IMR-90 (cell line): ENCODE measurements around the gene TGM2. TPM values are rescaled to one million over a fixed set of nuclear protein-coding genes. Genes with fewer than 3 reads are reported as not detected.
A peak's percentile ranks its signal among the peaks of the same experiment; 100 is the strongest.

Experiments used
- ATAC-seq: fragments of 200-7000 bp; cut with Tn5 transposase; 2 replicates; pipeline ENCODE4 v1.9.1; 2020; ENCODE audit warnings: low read depth, mild to moderate bottlenecking, moderate library complexity
- BruUV-seq: library from RNA; stranded (reverse); fragments of 400-500 nt; replicated peaks from 2 replicates; lab custom pipeline; 2021; lab: Mats Ljungman, UMichigan
- CTCF ChIA-PET: fragments of 300-600 bp; formaldehyde crosslinking; extraction: SDS; loops from one replicate; lab custom pipeline; 2021; ENCODE audit warnings: antibody characterized with exemption; lab: Yijun Ruan, JAX
- POLR2A ChIA-PET: fragments of 300-600 bp; sonication (Branson Sonifier 250); formaldehyde crosslinking; loops from one replicate; lab custom pipeline; 2022; ENCODE audit warnings: antibody characterized with exemption; ENCODE audit not compliant: unreplicated experiment; lab: Charles Lee
- DNase-seq: peaks from one replicate; pipeline ENCODE4 v3.0.0; 2013
- H2AFZ ChIP-seq: replicated peaks from 2 replicates; pipeline ENCODE3; 2013; ENCODE audit warnings: low read length, mild to moderate bottlenecking; ENCODE audit not compliant: poor library complexity
- H2AK5ac ChIP-seq: 2 replicates; pipeline ENCODE4 v1.6.1; 2013; ENCODE audit warnings: low read depth, low read length, inconsistent platforms
- H2AK9ac ChIP-seq: replicated peaks from 2 replicates; pipeline ENCODE3; 2013; ENCODE audit warnings: mild to moderate bottlenecking, low read depth, low read length, moderate library complexity; ENCODE audit not compliant: poor library complexity
- H2BK120ac ChIP-seq: 2 replicates; pipeline ENCODE4 v1.6.1; 2013; ENCODE audit warnings: low read depth, low read length, inconsistent platforms
- H2BK15ac ChIP-seq: 3 replicates; pipeline ENCODE4 v1.6.1; 2013; ENCODE audit warnings: low read depth, low read length, inconsistent platforms
- H2BK20ac ChIP-seq: 2 replicates; pipeline ENCODE4 v1.6.1; 2013; ENCODE audit warnings: low read depth, mild to moderate bottlenecking, inconsistent platforms, low read length, moderate library complexity
- H2BK5ac ChIP-seq: 2 replicates; pipeline ENCODE4 v1.6.1; 2013; ENCODE audit warnings: mild to moderate bottlenecking, low read depth, low read length, inconsistent platforms; ENCODE audit not compliant: poor library complexity, severe bottlenecking
- H3K14ac ChIP-seq: replicated peaks from 2 replicates; pipeline ENCODE4 v1.6.1; 2013; ENCODE audit warnings: low read depth, low read length, inconsistent platforms
- H3K18ac ChIP-seq: 2 replicates; pipeline ENCODE4 v1.6.1; 2013; ENCODE audit warnings: low read depth, low read length, control low read depth
- H3K23ac ChIP-seq: 2 replicates; pipeline ENCODE4 v1.6.1; 2013; ENCODE audit warnings: low read depth, low read length, inconsistent platforms
- H3K27ac ChIP-seq: 2 replicates; pipeline ENCODE4 v1.5.1; 2013; ENCODE audit warnings: mild to moderate bottlenecking, control low read depth, low read length; ENCODE audit not compliant: insufficient read depth
- H3K27me3 ChIP-seq: 2 replicates; pipeline ENCODE4 v1.6.1; 2013; ENCODE audit warnings: low read length; ENCODE audit not compliant: control insufficient read depth, insufficient read depth
- H3K36me3 ChIP-seq: 2 replicates; pipeline ENCODE4 v1.6.1; 2013; ENCODE audit warnings: low read length, mixed read lengths; ENCODE audit not compliant: control insufficient read depth, insufficient read depth
- H3K4ac ChIP-seq: 2 replicates; pipeline ENCODE4 v1.6.1; 2013; ENCODE audit warnings: low read depth, low read length, inconsistent platforms
- H3K4me1 ChIP-seq: 2 replicates; pipeline ENCODE4 v1.6.1; 2013; ENCODE audit warnings: low read length, mixed read lengths; ENCODE audit not compliant: control insufficient read depth, insufficient read depth
- H3K4me2 ChIP-seq: 2 replicates; pipeline ENCODE4 v1.6.1; 2013; ENCODE audit warnings: low read depth, mild to moderate bottlenecking, control low read depth, low read length, moderate library complexity
- H3K4me3 ChIP-seq: 2 replicates; pipeline ENCODE4 v1.5.1; 2013; ENCODE audit warnings: low read depth, mild to moderate bottlenecking, control low read depth, low read length, moderate library complexity; ENCODE audit not compliant: insufficient read depth
- H3K56ac ChIP-seq: 2 replicates; pipeline ENCODE4 v1.6.1; 2013; ENCODE audit warnings: low read length, inconsistent platforms; ENCODE audit not compliant: insufficient read depth; ENCODE audit errors: extremely low read depth
- H3K79me1 ChIP-seq, 2 experiments: 2 replicates each; pipeline ENCODE4 v1.6.1; 2013; ENCODE audit warnings: low read length in 2 of 2, inconsistent platforms in 1 of 2, low read depth in 1 of 2
- H3K9ac ChIP-seq: 2 replicates; pipeline ENCODE4 v1.6.1; 2013; ENCODE audit warnings: low read depth, low read length, control low read depth
- H3K9me1 ChIP-seq: 2 replicates; pipeline ENCODE4 v1.6.1; 2013; ENCODE audit warnings: low read length, inconsistent platforms; ENCODE audit not compliant: insufficient read depth
- H3K9me3 ChIP-seq: 2 replicates; pipeline ENCODE4 v1.6.1; 2013; ENCODE audit warnings: low read length; ENCODE audit not compliant: control insufficient read depth, insufficient read depth
- H4K20me1 ChIP-seq: 2 replicates; pipeline ENCODE4 v1.6.1; 2013; ENCODE audit warnings: low read length, inconsistent platforms; ENCODE audit not compliant: insufficient read depth
- H4K5ac ChIP-seq: 2 replicates; pipeline ENCODE4 v1.6.1; 2013; ENCODE audit warnings: mild to moderate bottlenecking, low read depth, low read length, control low read depth
- H4K8ac ChIP-seq, 2 experiments: 2 replicates each; pipeline ENCODE4 v1.6.1; 2013; ENCODE audit warnings: low read depth in 2 of 2, low read length in 2 of 2, control low read depth in 1 of 2, inconsistent platforms in 1 of 2
- H4K91ac ChIP-seq: 2 replicates; pipeline ENCODE4 v1.6.1; 2013; ENCODE audit warnings: low read depth, low read length, inconsistent platforms; ENCODE audit not compliant: insufficient read depth
- BHLHE40 ChIP-seq: fragments of 150-350 bp; IDR thresholded peaks from 2 replicates; pipeline ENCODE4 v1.6.1; 2016; ENCODE audit warnings: mild to moderate bottlenecking, low read depth, low read length
- CEBPB ChIP-seq: IDR thresholded peaks from 2 replicates; pipeline ENCODE4 v1.6.1; 2012; ENCODE audit warnings: low read depth, low read length, improper control_type of control experiment
- CHD1 ChIP-seq: IDR thresholded peaks from 2 replicates; pipeline ENCODE4 v1.6.1; 2012; ENCODE audit warnings: low read depth, low read length, improper control_type of control experiment
- FOS ChIP-seq: fragments of 150-350 bp; IDR thresholded peaks from 2 replicates; pipeline ENCODE4 v1.6.1; 2016; ENCODE audit warnings: low read depth, low read length
- MAFK ChIP-seq: IDR thresholded peaks from 2 replicates; pipeline ENCODE4 v1.6.1; 2012; ENCODE audit warnings: low read depth, low read length, improper control_type of control experiment
- MXI1 ChIP-seq: IDR thresholded peaks from 2 replicates; pipeline ENCODE4 v1.6.1; 2012; ENCODE audit warnings: low read depth, mild to moderate bottlenecking, low read length, moderate library complexity, borderline replicate concordance
- NFE2L2 ChIP-seq: fragments of 150-350 bp; IDR thresholded peaks from 2 replicates; pipeline ENCODE4 v1.6.1; 2016; ENCODE audit warnings: low read depth, mild to moderate bottlenecking, low read length
- POLR2A ChIP-seq: IDR thresholded peaks from 2 replicates; pipeline ENCODE4 v1.6.1; 2012; ENCODE audit warnings: mild to moderate bottlenecking, low read depth, low read length
- RAD21 ChIP-seq: IDR thresholded peaks from 2 replicates; pipeline ENCODE4 v1.6.1; 2012; ENCODE audit warnings: low read length, improper control_type of control experiment
- RCOR1 ChIP-seq: IDR thresholded peaks from 2 replicates; pipeline ENCODE4 v1.6.1; 2012; ENCODE audit warnings: mild to moderate bottlenecking, low read length, improper control_type of control experiment; ENCODE audit not compliant: insufficient replicate concordance
- RFX5 ChIP-seq: IDR thresholded peaks from 2 replicates; pipeline ENCODE4 v1.8.0; 2012; ENCODE audit warnings: low read depth, mild to moderate bottlenecking, low read length, moderate library complexity
- USF2 ChIP-seq: fragments of 150-350 bp; IDR thresholded peaks from 2 replicates; pipeline ENCODE4 v1.6.1; 2017; ENCODE audit warnings: mild to moderate bottlenecking, antibody characterized with exemption, low read length, low read depth
- WGBS, 2 experiments: methylation state at CpG; one replicate each; pipeline versions ENCODE4 v1.1.5 to v1.1.7; 2013; ENCODE audit warnings: missing lambda C conversion rate in 2 of 2; ENCODE audit not compliant: insufficient read length in 1 of 2; ENCODE audit errors: extremely low coverage in 2 of 2; 5-methylcytosine and 5-hydroxymethylcytosine counted together
- dilution Hi-C: fragments of 300-500 bp; cut with HindIII; formaldehyde crosslinking; loops from one replicate; pipeline ENCODE4 v1.14.3; 2018; ENCODE audit warnings: low sequenced_read_pairs; ENCODE audit not compliant: unreplicated experiment
- in situ Hi-C: fragments of 300-500 bp; cut with MboI; formaldehyde crosslinking; loops from 3 replicates; pipeline ENCODE4 v1.14.3; 2019; ENCODE audit warnings: low sequenced_read_pairs, inconsistent platforms, mixed read lengths
- intact Hi-C: fragments of 100-400 bp; cut with micrococcal nuclease; formaldehyde crosslinking; loops from 2 replicates; pipeline ENCODE4 v1.10.0; 2022
- polyA plus RNA-seq, 3 experiments: library from polyadenylated mRNA; depleted of rRNA; stranded (reverse); fragments of >200 nt; gene quantifications; 2 replicates each; pipeline ENCODE4 v1.2.3, GENCODE V29; 2012; ENCODE audit warnings: low replicate concordance in 1 of 3
- total RNA-seq: library from RNA; depleted of rRNA; stranded (reverse); fragments of >200 nt; gene quantifications from 2 replicates; pipeline ENCODE4 v1.2.3, GENCODE V29; 2012
- TF ChIP-seq, protein P1 (sequence below): fragments of 150-350 bp; IDR thresholded peaks from 2 replicates; pipeline ENCODE4 v1.6.1; 2016; ENCODE audit warnings: low read depth, mild to moderate bottlenecking, low read length, moderate library complexity, borderline replicate concordance

The TGM2 gene
- total and polyA plus RNA-seq, 2 of the 4 experiments (the other 2 are of a cell fraction) = 239 to 268 TPM

- TF ChIP-seq USF2 = no peak
Measured at GRCh38 chr20:38169636-38170193, 4.6 kb upstream of the TGM2 start (continued).

DNA sequence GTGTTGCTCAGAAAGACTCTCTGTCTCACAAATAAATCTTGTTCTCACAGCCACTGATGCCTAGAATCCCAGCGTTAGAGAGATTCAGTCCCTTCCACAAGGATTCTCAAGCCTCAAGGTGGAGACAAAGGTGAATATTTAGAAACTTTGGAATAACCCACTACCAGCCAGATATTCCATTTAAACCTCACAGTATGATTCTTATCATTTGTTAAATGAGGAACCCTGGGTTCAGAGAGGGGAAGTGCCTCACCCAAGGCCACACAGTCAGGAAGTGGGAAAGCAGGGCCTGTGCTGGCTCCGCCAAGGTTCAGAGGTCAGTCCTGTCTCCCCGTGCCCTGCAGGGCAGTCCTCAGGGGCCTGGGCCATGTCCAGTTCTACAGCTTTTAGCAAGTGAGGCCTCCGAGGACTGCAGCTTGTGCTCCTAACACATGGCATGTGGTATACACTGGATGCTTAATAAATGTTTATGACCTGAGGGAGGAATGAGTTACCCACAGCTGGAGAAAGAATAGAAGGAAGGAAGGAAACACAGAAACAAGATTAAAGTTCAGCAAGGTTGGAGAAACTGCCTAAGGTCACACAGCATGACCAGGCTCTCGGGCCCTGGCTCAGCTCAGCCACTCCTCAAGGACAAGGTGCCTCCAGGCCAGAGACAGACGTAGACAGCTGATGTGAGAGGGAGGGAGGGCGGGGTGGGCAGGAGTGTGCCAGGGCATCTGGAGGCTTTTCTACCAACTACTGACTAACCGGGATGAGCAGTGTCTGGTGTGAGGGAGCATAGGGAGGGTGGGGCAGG is 3.9 kb upstream of the TGM2 start:
- no peak overlapping the region; the same call in 1 of the 2 replicates for H3K9ac ChIP-seq
- intact Hi-C loops (no loop called here), dilution Hi-C loops (no loop called here), in situ Hi-C loops (loop anchor here (5.0 kb wide), 2 partner anchors 48 to 92 kb away; no protein-coding TSS in a partner anchor)
- no peak overlapping the region for H3K4me3 ChIP-seq
- CTCF ChIA-PET = interaction anchor here (1.5 kb wide), 1 partner anchor 95 kb away, joined by 3 read pairs; no protein-coding TSS in a partner anchor
- peak overlapping the region; percentile 92 for H3K18ac ChIP-seq
- H3K4ac ChIP-seq = peak overlapping the region; percentile 95
- peak overlapping the region; percentile 50 for H4K5ac ChIP-seq
- DNase-seq (no peak), ATAC-seq (no peak)
- H3K23ac ChIP-seq = peak overlapping the region; percentile 82
- peak overlapping the region; percentile 82 for H2BK15ac ChIP-seq
- POLR2A ChIA-PET = no interaction called here
- peak overlapping the region; percentile 85 for H3K56ac ChIP-seq
- H4K20me1 ChIP-seq = no peaks in the 10 kb centered on the region
- peak overlapping the region; percentile 90 for H3K14ac ChIP-seq
- peak overlapping the region; percentile 87 for H4K91ac ChIP-seq
- no CpG with 5 or more reads among the region's 8 CpGs for WGBS, 2 experiments
- H2AK5ac ChIP-seq = peak overlapping the region; percentile 94
- no peak overlapping the region for H3K4me2 ChIP-seq
- H3K9me3 ChIP-seq = no peaks in the 10 kb centered on the region
- peaks cover 42% of the 10 kb centered on the region for H3K9me1 ChIP-seq
- H2AFZ ChIP-seq = peak overlapping the region; percentile 28
- peak overlapping the region; percentile 74 to 95 for H4K8ac ChIP-seq
- no peaks in the 10 kb centered on the region for H3K27me3 ChIP-seq
- H2BK120ac ChIP-seq = peak overlapping the region; percentile 99
- peak overlapping the region; percentile 69 for H3K27ac ChIP-seq
- peak overlapping the region; percentile 90 for H2BK5ac ChIP-seq
- peak overlapping the region; percentile 29 for H2AK9ac ChIP-seq
- peak overlapping the region; percentile 99 for H2BK20ac ChIP-seq
- peaks cover 61% of the 10 kb centered on the region for H3K4me1 ChIP-seq
- no peaks in the 10 kb centered on the region for H3K36me3 ChIP-seq
- BruUV-seq = no TSS peak
- H3K79me1 ChIP-seq = peaks cover 13 to 20% of the 10 kb centered on the region in 2 experiments
- TF ChIP-seq, protein P1, sequence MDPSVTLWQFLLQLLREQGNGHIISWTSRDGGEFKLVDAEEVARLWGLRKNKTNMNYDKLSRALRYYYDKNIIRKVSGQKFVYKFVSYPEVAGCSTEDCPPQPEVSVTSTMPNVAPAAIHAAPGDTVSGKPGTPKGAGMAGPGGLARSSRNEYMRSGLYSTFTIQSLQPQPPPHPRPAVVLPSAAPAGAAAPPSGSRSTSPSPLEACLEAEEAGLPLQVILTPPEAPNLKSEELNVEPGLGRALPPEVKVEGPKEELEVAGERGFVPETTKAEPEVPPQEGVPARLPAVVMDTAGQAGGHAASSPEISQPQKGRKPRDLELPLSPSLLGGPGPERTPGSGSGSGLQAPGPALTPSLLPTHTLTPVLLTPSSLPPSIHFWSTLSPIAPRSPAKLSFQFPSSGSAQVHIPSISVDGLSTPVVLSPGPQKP = no peak
- TF ChIP-seq RFX5 (no peak), USF2 (no peak), MAFK (no peak), FOS (no peak), POLR2A (no peak), BHLHE40 (no peak), CEBPB (no peak), RAD21 (no peak), MXI1 (no peak), CHD1 (no peak), NFE2L2 (no peak), RCOR1 (no peak)
